ENCODE data around the gene CCDC116.

Gene CCDC116

DNA sequence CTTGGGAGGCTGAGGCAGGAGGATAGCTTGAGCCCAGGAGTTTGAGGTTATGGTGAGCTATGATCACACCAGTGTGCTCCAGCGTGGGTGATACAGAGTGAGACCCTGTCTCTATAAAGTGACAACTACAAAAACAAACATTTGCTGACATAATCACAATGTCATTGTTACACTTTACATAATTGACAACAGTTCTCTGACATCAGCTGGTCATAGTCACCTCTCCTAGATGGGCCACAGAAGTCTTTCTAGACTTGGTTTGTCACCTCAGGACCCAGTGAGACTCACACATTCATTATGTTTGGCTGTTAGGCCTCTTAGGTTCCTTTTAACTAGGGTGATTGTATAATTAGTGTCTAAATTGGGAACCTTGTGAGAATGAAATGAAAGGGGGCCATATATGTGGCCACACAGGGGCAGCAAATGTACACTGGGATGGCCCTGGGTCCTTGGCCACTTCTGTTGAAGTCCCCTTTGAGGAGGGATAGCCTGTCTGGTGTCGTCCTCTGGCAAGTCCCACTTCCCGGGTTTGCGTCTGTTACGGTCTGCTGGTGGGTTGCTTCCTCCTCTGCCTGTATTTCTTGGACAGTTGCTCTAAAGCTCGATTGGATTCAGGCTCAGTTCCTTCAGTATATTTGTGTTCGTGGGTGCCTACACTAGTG is 27.4 kb downstream of the CCDC116 start:
- WGBS (ENCODE audit: extremely low coverage, insufficient coverage, low lambda C conversion rate) = no CpG with 5 or more reads among the region's 7 CpGs
- H3K4me2 ChIP-seq (ENCODE audit: low read length) = no peak overlapping the region
- no peaks in the 10 kb centered on the region for H3K79me1 ChIP-seq (ENCODE audit: low read length)
- H3K18ac ChIP-seq (ENCODE audit: low read length) = no peak overlapping the region
- H3K4me1 ChIP-seq (ENCODE audit: control insufficient read depth, low read depth, low read length) = no peaks in the 10 kb centered on the region
- no peak overlapping the region for H3K9ac ChIP-seq (ENCODE audit: low read length)
- H3K56ac ChIP-seq (ENCODE audit: low read length) = no peak overlapping the region
- no peak overlapping the region for H3K27ac ChIP-seq (ENCODE audit: low read depth, low read length)
- no peaks in the 10 kb centered on the region for H3K36me3 ChIP-seq (ENCODE audit: control insufficient read depth, insufficient read depth, low read length)
- H3K4ac ChIP-seq (ENCODE audit: low read depth, low read length) = no peak overlapping the region
- H2BK120ac ChIP-seq (ENCODE audit: low read depth, low read length) = no peak overlapping the region
- no peak overlapping the region for H3K23ac ChIP-seq (ENCODE audit: low read length)
- no peak overlapping the region for H4K5ac ChIP-seq (ENCODE audit: low read length)
- DNase-seq = no peak
- no peak overlapping the region for H2AK5ac ChIP-seq (ENCODE audit: low read length)
- H2BK5ac ChIP-seq (ENCODE audit: low read length) = no peak overlapping the region
- no peak overlapping the region for H4K8ac ChIP-seq (ENCODE audit: low read depth, low read length)
- no peak overlapping the region for H3K4me3 ChIP-seq (ENCODE audit: low read length)
- H3K79me2 ChIP-seq (ENCODE audit: control insufficient read depth, insufficient read depth, low read length) = no peaks in the 10 kb centered on the region
- H2BK15ac ChIP-seq (replicated peaks; ENCODE audit: low read depth) = no peak overlapping the region
- H3K27me3 ChIP-seq (ENCODE audit: insufficient read depth, low read length, poor library complexity) = no peaks in the 10 kb centered on the region

- Histone ChIP-seq H3K4me2 (ENCODE audit: low read length) (no peak overlapping the region), H3K23ac (ENCODE audit: low read length) (no peak overlapping the region), H2BK15ac (replicated peaks; ENCODE audit: low read depth) (no peak overlapping the region), H3K56ac (ENCODE audit: low read length) (no peak overlapping the region), H3K36me3 (ENCODE audit: control insufficient read depth, insufficient read depth, low read length) (no peaks in the 10 kb centered on the region), H3K18ac (ENCODE audit: low read length) (no peak overlapping the region), H3K27me3 (ENCODE audit: insufficient read depth, low read length, poor library complexity) (no peaks in the 10 kb centered on the region), H3K9ac (ENCODE audit: low read length) (no peak overlapping the region), H3K4me1 (ENCODE audit: control insufficient read depth, low read depth, low read length) (no peaks in the 10 kb centered on the region), H3K79me2 (ENCODE audit: control insufficient read depth, insufficient read depth, low read length) (no peaks in the 10 kb centered on the region), H3K4me3 (ENCODE audit: low read length) (no peak overlapping the region), H2AK5ac (ENCODE audit: low read length) (no peak overlapping the region), H3K27ac (ENCODE audit: low read depth, low read length) (no peak overlapping the region), H2BK5ac (ENCODE audit: low read length) (no peak overlapping the region), H2BK120ac (ENCODE audit: low read depth, low read length) (no peak overlapping the region), H4K5ac (ENCODE audit: low read length) (no peak overlapping the region), H4K8ac (ENCODE audit: low read depth, low read length) (no peak overlapping the region), H3K4ac (ENCODE audit: low read depth, low read length) (no peak overlapping the region), H3K79me1 (ENCODE audit: low read length) (no peaks in the 10 kb centered on the region)
- no peak for DNase-seq
- WGBS (ENCODE audit: extremely low coverage, insufficient coverage, low lambda C conversion rate) = no CpG with 5 or more reads among the region's 7 CpGs
Observed at GRCh38 chr22:21660904-21661303, 28.3 kb downstream of the CCDC116 start.

DNA sequence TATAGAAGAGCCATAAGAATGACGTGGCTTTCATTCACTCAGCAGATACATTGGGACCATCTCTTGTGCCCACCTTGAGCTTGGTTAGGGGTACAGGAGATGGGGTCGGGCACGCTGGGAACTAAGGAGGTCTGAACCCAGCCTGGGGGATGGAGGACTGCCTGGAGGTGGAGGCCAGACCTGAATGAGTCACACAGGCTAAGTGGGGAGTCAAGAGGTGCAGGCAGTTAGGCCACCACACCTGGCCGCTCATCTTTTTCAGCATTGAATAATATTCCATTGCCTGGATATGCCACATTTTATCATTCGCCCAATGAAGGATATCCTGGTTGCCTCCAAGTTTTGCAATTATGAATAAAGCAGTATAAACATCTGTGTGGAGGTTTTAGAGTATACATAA is 29.4 kb downstream of the CCDC116 start:
- no peak overlapping the region for H3K4me2 ChIP-seq (ENCODE audit: low read length)
- DNase-seq = no peak
- H2BK120ac ChIP-seq (ENCODE audit: low read depth, low read length) = no peak overlapping the region
- H4K8ac ChIP-seq (ENCODE audit: low read depth, low read length) = no peak overlapping the region
- H3K4ac ChIP-seq (ENCODE audit: low read depth, low read length) = no peak overlapping the region
- no peak overlapping the region for H3K18ac ChIP-seq (ENCODE audit: low read length)
- H2BK5ac ChIP-seq (ENCODE audit: low read length) = no peak overlapping the region
- no peak overlapping the region for H2BK15ac ChIP-seq (replicated peaks; ENCODE audit: low read depth)
- no peaks in the 10 kb centered on the region for H3K27me3 ChIP-seq (ENCODE audit: insufficient read depth, low read length, poor library complexity)
- no peak overlapping the region for H3K9ac ChIP-seq (ENCODE audit: low read length)
- H2AK5ac ChIP-seq (ENCODE audit: low read length) = no peak overlapping the region
- no peak overlapping the region for H3K56ac ChIP-seq (ENCODE audit: low read length)
- H3K4me3 ChIP-seq (ENCODE audit: low read length) = no peak overlapping the region
- H3K36me3 ChIP-seq (ENCODE audit: control insufficient read depth, insufficient read depth, low read length) = no peaks in the 10 kb centered on the region
- H3K23ac ChIP-seq (ENCODE audit: low read length) = no peak overlapping the region
- no peak overlapping the region for H3K27ac ChIP-seq (ENCODE audit: low read depth, low read length)
- no peak overlapping the region for H4K5ac ChIP-seq (ENCODE audit: low read length)
- no peaks in the 10 kb centered on the region for H3K79me1 ChIP-seq (ENCODE audit: low read length)
- no CpG with 5 or more reads among the region's 5 CpGs for WGBS (ENCODE audit: extremely low coverage, insufficient coverage, low lambda C conversion rate)
- no peaks in the 10 kb centered on the region for H3K4me1 ChIP-seq (ENCODE audit: control insufficient read depth, low read depth, low read length)
- no peaks in the 10 kb centered on the region for H3K79me2 ChIP-seq (ENCODE audit: control insufficient read depth, insufficient read depth, low read length)

GRCh38 chr22:21663738-21664137 is 31.2 kb downstream of the CCDC116 start:
- Histone ChIP-seq H2BK120ac (ENCODE audit: low read depth, low read length) (no peak overlapping the region), H3K79me2 (ENCODE audit: control insufficient read depth, insufficient read depth, low read length) (no peaks in the 10 kb centered on the region), H3K79me1 (ENCODE audit: low read length) (no peaks in the 10 kb centered on the region), H3K4me1 (ENCODE audit: control insufficient read depth, low read depth, low read length) (no peaks in the 10 kb centered on the region), H4K5ac (ENCODE audit: low read length) (no peak overlapping the region), H3K27ac (ENCODE audit: low read depth, low read length) (no peak overlapping the region), H2BK5ac (ENCODE audit: low read length) (no peak overlapping the region), H2AK5ac (ENCODE audit: low read length) (no peak overlapping the region), H4K8ac (ENCODE audit: low read depth, low read length) (no peak overlapping the region), H3K36me3 (ENCODE audit: control insufficient read depth, insufficient read depth, low read length) (no peaks in the 10 kb centered on the region), H2BK15ac (replicated peaks; ENCODE audit: low read depth) (no peak overlapping the region), H3K56ac (ENCODE audit: low read length) (no peak overlapping the region), H3K4ac (ENCODE audit: low read depth, low read length) (no peak overlapping the region), H3K23ac (ENCODE audit: low read length) (no peak overlapping the region), H3K4me3 (ENCODE audit: low read length) (no peak overlapping the region), H3K4me2 (ENCODE audit: low read length) (no peak overlapping the region), H3K18ac (ENCODE audit: low read length) (no peak overlapping the region), H3K9ac (ENCODE audit: low read length) (no peak overlapping the region), H3K27me3 (ENCODE audit: insufficient read depth, low read length, poor library complexity) (no peaks in the 10 kb centered on the region)
- no peak for DNase-seq
- WGBS (ENCODE audit: extremely low coverage, insufficient coverage, low lambda C conversion rate) = no CpG with 5 or more reads among the region's 2 CpGs

DNA sequence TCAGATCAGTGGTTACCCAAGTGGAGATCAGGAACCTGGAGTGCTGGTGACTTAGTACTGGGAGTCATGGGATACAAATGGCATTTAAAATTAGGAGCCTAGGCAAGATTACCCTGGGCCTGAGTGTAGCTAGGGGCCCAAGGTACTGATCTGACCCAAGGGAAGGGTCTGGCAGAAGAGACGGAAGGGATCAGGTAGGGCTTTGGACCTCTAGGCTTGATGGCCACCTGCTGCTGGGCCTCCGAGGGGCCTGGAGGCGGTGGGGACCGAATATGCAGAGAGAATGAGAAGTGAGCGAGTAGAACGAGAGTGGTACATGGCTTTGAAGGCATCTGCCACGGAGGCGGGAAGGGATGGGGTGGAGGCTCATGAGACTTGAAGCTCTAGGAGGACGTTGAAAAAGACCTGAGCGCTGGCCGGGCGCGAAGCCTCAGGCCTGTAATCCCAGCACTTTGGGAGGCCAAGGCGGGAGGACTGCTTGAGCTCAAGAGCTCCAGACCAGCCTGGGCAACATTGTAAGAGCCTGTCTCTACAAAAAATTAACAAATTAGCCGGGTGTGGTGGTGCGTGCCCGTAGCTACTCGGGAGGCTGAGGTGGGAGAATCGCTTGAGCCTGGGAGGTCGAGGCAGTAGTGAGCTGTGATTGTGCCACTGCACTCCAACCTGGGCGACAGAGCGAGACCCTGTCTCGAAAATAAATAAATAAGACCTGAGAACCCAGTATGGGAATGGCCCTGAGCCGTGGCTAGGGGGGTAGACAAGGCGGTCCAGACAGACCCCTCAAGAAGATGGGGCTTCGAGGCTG is 32.7 kb downstream of the CCDC116 start:
- H3K4me3 ChIP-seq (ENCODE audit: low read length) = no peak overlapping the region
- no peaks in the 10 kb centered on the region for H3K79me2 ChIP-seq (ENCODE audit: control insufficient read depth, insufficient read depth, low read length)
- no peak overlapping the region for H2AK5ac ChIP-seq (ENCODE audit: low read length)
- no peaks in the 10 kb centered on the region for H3K36me3 ChIP-seq (ENCODE audit: control insufficient read depth, insufficient read depth, low read length)
- H2BK15ac ChIP-seq (replicated peaks; ENCODE audit: low read depth) = no peak overlapping the region
- H3K4me1 ChIP-seq (ENCODE audit: control insufficient read depth, low read depth, low read length) = no peaks in the 10 kb centered on the region
- H3K23ac ChIP-seq (ENCODE audit: low read length) = no peak overlapping the region
- no peak overlapping the region for H3K9ac ChIP-seq (ENCODE audit: low read length)
- no peak overlapping the region for H4K5ac ChIP-seq (ENCODE audit: low read length)
- no peak overlapping the region for H2BK5ac ChIP-seq (ENCODE audit: low read length)
- H3K18ac ChIP-seq (ENCODE audit: low read length) = no peak overlapping the region
- no CpG with 5 or more reads among the region's 26 CpGs for WGBS (ENCODE audit: extremely low coverage, insufficient coverage, low lambda C conversion rate)
- H3K79me1 ChIP-seq (ENCODE audit: low read length) = no peaks in the 10 kb centered on the region
- no peaks in the 10 kb centered on the region for H3K27me3 ChIP-seq (ENCODE audit: insufficient read depth, low read length, poor library complexity)
- H4K8ac ChIP-seq (ENCODE audit: low read depth, low read length) = no peak overlapping the region
- no peak overlapping the region for H2BK120ac ChIP-seq (ENCODE audit: low read depth, low read length)
- peak overlapping the region; percentile 18 for H3K56ac ChIP-seq (ENCODE audit: low read length)
- H3K4me2 ChIP-seq (ENCODE audit: low read length) = peak overlapping the region; percentile 64
- DNase-seq = no peak
- H3K4ac ChIP-seq (ENCODE audit: low read depth, low read length) = no peak overlapping the region
- no peak overlapping the region for H3K27ac ChIP-seq (ENCODE audit: low read depth, low read length)
